Lower lobe of right lung (tissue), 2 donors: Measurements from ENCODE around the gene ENGASE. TPM values are rescaled to one million over a fixed set of nuclear protein-coding genes. Genes with fewer than 3 reads are reported as not detected.

Source experiments
- ATAC-seq, 2 donors: fragments of 200-7000 bp; cut with Tn5 transposase; one replicate each; pipeline ENCODE4 v1.9.1; 2020 to 2022; ENCODE audit warnings: mild to moderate bottlenecking in 2 of 2, moderate library complexity in 2 of 2
- DNase-seq: peaks from one replicate; pipeline ENCODE4 v3.0.0-alpha.2; 2020
- H3K27ac ChIP-seq: fragments of 200-600 bp; one replicate; pipeline ENCODE4 v1.8.0; 2022
- H3K27me3 ChIP-seq: fragments of 200-600 bp; one replicate; pipeline ENCODE4 v1.8.0; 2022; ENCODE audit warnings: low read depth
- H3K36me3 ChIP-seq: fragments of 200-600 bp; one replicate; pipeline ENCODE4 v1.8.0; 2022; ENCODE audit warnings: mild to moderate bottlenecking
- H3K4me1 ChIP-seq: fragments of 200-600 bp; one replicate; pipeline ENCODE4 v1.8.0; 2022
- H3K4me3 ChIP-seq: fragments of 200-600 bp; one replicate; pipeline ENCODE4 v1.8.0; 2022; ENCODE audit warnings: mild to moderate bottlenecking
- H3K9me3 ChIP-seq: fragments of 200-600 bp; one replicate; pipeline ENCODE4 v1.8.0; 2022
- intact Hi-C: fragments of 100-400 bp; cut with DNase I; formaldehyde crosslinking; loops from one replicate; pipeline ENCODE4 v1.11.0; 2022
- long read RNA-seq: library from polyadenylated mRNA; unstranded; transcript quantifications from one replicate; pipeline ENCODE4 v2.0.0, GENCODE V29; 2021
- total RNA-seq: library from RNA; stranded (reverse); fragmentation: NEBNext Ultra II Directional; extraction: Animal tissue kit (Norgen Biotek cat#: 25700); gene quantifications from one replicate; pipeline ENCODE4 v1.2.1, GENCODE V29; 2021
- TF ChIP-seq, protein P1 (sequence below): fragments of 200-600 bp; IDR thresholded peaks from one replicate; pipeline ENCODE4 v1.8.0; 2022; ENCODE audit warnings: antibody characterized with exemption, mild to moderate bottlenecking
- donor health status: DM: no; HTN: yes; CAD: no; lungs with severe emphysema.

The ENGASE gene, protein sequence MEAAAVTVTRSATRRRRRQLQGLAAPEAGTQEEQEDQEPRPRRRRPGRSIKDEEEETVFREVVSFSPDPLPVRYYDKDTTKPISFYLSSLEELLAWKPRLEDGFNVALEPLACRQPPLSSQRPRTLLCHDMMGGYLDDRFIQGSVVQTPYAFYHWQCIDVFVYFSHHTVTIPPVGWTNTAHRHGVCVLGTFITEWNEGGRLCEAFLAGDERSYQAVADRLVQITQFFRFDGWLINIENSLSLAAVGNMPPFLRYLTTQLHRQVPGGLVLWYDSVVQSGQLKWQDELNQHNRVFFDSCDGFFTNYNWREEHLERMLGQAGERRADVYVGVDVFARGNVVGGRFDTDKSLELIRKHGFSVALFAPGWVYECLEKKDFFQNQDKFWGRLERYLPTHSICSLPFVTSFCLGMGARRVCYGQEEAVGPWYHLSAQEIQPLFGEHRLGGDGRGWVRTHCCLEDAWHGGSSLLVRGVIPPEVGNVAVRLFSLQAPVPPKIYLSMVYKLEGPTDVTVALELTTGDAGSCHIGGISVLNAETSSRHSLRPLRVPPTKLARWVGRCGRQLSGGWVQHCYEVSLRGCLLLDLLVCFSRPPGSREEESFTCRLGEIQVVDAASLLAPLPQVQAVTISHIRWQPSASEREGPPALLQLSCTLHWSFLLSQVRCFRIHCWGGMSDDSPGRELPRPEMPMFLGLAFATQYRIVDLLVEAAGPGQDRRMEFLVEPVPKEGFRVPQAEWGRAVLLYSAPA
- 56.4 TPM for total RNA-seq
- long read RNA-seq, transcript ENGASE-205 (14 exons, 2,579 nt): major isoform, 9 of 95 reads
- long read RNA-seq, partial matches to known transcripts: 30 of 95 reads
- long read RNA-seq, other reads (novel, unspliced or antisense): 55 of 95 reads

DNA sequence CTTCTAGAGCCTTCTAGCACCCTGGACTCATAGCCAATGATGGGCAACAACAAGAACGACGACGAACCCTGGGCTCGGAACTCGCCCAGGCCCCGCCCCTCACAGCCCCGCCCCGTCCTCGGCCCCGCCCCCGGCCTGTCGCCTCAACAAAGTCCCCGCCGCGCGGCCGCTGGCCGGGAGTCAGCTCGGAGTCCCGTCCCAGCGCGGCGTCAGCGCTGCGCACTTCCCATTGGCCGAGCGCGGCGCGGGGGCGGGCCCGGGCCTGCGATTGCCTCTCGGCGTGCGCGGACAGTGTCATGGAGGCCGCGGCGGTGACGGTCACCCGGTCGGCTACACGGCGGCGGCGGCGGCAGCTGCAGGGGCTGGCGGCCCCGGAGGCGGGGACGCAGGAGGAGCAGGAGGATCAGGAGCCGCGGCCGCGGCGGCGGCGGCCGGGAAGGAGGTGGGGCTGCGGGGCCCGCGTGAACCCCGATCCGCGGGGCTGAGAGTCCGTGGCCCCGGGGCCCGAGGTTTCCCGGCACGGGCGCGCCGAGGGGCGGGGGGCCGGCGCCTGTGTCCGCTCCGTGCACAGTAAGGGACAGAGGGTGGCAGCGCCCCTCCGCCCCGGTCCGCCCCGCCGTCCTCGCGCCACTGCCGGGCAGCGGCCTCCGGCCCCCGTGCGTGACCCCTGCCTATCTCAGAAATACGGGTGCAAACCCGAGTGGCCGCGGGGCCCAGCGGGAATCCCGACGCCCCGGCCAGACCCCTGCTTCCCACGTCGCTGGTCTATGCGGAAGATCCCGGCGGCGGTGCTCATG, at the start of gene ENGASE:
Gene ENGASE (plus strand): TSS at position 176 of the 797 bp plus-strand sequence. CDS start 121 bp downstream, at position 297.
- TF ChIP-seq, protein P1, sequence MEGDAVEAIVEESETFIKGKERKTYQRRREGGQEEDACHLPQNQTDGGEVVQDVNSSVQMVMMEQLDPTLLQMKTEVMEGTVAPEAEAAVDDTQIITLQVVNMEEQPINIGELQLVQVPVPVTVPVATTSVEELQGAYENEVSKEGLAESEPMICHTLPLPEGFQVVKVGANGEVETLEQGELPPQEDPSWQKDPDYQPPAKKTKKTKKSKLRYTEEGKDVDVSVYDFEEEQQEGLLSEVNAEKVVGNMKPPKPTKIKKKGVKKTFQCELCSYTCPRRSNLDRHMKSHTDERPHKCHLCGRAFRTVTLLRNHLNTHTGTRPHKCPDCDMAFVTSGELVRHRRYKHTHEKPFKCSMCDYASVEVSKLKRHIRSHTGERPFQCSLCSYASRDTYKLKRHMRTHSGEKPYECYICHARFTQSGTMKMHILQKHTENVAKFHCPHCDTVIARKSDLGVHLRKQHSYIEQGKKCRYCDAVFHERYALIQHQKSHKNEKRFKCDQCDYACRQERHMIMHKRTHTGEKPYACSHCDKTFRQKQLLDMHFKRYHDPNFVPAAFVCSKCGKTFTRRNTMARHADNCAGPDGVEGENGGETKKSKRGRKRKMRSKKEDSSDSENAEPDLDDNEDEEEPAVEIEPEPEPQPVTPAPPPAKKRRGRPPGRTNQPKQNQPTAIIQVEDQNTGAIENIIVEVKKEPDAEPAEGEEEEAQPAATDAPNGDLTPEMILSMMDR: no peak
- Histone ChIP-seq H3K27ac (peak within 1 kb of the TSS; percentile 87), H3K36me3 (peaks cover 29% of the 10 kb centered on the region), H3K9me3 (no peaks in the 10 kb centered on the region), H3K27me3 (no peaks in the 10 kb centered on the region), H3K4me3 (peak within 1 kb of the TSS; percentile 79), H3K4me1 (peaks cover 22% of the 10 kb centered on the region)
- DNase-seq (peak; percentile 97), ATAC-seq (peak; percentile 99)
- intact Hi-C loops: no loop called here

DNA sequence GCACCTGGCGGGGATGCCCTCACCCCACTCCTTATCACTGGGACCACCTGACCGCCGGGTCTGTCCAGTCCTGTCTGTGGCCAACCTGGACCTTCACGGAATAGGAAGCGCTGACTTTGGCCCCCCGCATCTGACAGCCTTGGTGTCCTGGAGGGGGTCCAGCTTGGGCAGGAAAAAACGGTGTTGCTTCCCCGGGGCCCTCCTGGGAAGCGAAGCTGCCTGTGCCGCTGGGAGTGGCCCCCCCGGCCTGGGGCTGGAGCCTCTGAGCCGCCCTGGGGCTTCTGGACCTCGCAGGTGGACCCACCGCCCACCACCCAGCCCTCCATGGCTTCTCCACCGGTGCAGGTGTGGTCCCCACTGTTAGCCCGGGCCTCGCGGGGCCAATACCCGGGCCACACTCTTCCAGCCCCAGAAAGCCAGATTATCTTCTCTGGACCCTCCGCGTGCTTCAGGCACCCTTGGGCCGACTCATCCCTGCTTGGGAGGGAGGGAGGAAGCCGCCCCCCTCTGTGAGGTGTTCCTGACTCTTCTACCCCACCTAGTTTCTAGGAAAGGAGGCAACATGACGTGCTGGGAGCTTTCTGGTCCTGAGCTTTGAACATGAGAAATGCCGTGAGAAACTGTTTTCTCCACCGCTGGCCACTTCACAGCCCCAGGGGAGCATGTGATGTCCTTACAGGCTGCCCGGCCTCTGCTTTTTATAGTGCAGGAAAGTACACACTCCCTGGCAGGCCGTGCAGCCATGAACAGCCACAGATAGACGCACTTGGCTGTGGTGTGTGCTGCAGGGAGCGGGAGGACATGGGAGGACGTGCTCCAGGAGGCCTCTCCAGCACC, 49.5 kb upstream of the ENGASE start:
- no peaks in the 10 kb centered on the region for H3K9me3 ChIP-seq
- peaks cover 9% of the 10 kb centered on the region for H3K27me3 ChIP-seq
- H3K27ac ChIP-seq: peak overlapping the region; percentile 74
- DNase-seq (no peak), ATAC-seq (no peak)
- H3K4me1 ChIP-seq: peaks cover 85% of the 10 kb centered on the region
- intact Hi-C loops: no loop called here
- peak overlapping the region; percentile 70 for H3K4me3 ChIP-seq
- H3K36me3 ChIP-seq: no peaks in the 10 kb centered on the region
- TF ChIP-seq, protein P1: no peak

DNA sequence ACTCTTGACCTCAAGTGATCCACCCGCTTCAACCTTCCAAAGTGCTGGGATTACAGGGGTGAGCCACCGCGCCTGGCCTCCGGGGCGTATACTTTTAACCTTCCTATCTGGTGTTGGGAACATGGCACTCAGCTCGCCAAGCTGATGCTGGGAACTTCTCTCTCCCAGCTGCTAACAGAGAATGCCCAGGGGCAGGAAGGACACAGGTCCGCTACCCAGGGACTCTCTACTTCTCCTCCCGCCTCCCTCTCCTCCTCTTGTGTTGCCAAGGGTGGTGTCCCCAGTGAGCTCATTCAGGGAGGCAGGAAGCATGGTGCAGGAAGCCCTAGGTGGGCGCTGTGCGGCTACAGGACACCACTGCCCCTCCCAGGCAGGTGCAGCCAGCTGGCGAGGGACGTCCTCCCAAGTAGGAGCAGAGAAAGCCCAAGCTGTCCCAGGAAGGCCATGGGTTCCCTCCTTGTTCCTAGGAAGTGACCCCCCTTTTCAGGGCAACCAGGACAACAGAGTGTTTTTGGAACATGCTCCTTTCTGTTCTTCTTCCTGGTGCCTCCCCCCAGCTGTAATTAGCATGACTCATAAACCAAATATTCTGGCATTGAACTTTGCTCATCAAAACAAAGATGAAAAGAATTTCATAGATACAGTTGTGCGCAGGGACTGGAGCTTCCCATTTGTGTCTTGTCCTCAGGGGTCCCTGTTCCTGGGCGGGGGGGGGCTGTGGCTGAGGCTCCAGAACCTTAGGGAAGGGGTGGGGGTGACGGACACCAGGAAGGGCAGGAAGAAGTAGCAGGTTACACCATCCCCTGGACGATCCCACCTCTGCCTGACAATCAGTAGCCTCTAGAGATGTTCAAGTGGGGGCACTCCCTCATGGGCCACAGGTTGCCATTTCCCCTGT, 48.0 kb upstream of the ENGASE start:
- peaks cover 70% of the 10 kb centered on the region for H3K4me1 ChIP-seq
- peak overlapping the region; percentile 67 for H3K27ac ChIP-seq
- intact Hi-C loops: no loop called here
- H3K4me3 ChIP-seq: peak overlapping the region; percentile 70
- no peaks in the 10 kb centered on the region for H3K9me3 ChIP-seq
- TF ChIP-seq, protein P1: no peak
- no peaks in the 10 kb centered on the region for H3K36me3 ChIP-seq
- no peak for DNase-seq
- ATAC-seq: peak in 1 of 2 donors; percentile 11
- peaks cover 9% of the 10 kb centered on the region for H3K27me3 ChIP-seq

DNA sequence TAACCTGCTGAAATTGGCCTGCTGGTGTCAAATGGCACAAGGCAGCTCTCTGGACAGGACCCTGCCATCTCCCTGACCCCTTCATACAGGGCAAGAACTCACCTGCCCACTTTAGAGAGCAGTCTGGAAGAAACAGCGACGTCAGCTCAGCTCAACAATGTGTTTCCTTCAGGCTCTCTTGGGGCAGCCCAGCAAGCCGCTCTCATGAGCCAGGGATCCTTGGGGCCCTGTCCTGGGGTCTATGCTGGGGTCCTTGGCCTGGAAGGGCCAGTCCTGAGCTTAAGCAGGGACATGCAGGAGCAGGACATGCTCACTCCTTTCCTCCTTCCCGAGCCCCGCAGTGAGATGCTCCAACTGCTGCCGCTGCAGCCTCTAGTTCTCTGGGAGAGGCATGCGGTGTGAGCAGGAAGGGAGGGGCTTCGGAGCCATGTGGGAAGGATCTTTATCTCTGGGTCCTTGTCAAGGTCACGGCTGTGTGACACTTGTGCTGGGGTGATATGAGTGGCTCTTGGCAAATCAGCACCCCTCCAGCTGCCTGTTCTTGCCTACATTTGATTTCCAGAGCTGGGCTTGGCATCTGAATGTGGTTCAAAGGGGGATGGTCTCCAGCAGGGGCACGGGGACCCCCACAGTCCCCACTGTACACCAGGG, 47.2 kb upstream of the ENGASE start:
- ATAC-seq: no peak
- Histone ChIP-seq H3K36me3 (no peaks in the 10 kb centered on the region), H3K4me1 (peaks cover 62% of the 10 kb centered on the region), H3K27ac (peak overlapping the region; percentile 67), H3K27me3 (peaks cover 9% of the 10 kb centered on the region), H3K4me3 (peak overlapping the region; percentile 9), H3K9me3 (no peaks in the 10 kb centered on the region)
- intact Hi-C loops: no loop called here
- TF ChIP-seq, protein P1: no peak
- no peak for DNase-seq
